ENCODE measurements around the gene IGFN1.
"Not testable (repeated sequence)": the region's sequence is repeated elsewhere in the genome, so short reads cannot be mapped to it uniquely, and the experiment has no call there.

The IGFN1 gene

DNA sequence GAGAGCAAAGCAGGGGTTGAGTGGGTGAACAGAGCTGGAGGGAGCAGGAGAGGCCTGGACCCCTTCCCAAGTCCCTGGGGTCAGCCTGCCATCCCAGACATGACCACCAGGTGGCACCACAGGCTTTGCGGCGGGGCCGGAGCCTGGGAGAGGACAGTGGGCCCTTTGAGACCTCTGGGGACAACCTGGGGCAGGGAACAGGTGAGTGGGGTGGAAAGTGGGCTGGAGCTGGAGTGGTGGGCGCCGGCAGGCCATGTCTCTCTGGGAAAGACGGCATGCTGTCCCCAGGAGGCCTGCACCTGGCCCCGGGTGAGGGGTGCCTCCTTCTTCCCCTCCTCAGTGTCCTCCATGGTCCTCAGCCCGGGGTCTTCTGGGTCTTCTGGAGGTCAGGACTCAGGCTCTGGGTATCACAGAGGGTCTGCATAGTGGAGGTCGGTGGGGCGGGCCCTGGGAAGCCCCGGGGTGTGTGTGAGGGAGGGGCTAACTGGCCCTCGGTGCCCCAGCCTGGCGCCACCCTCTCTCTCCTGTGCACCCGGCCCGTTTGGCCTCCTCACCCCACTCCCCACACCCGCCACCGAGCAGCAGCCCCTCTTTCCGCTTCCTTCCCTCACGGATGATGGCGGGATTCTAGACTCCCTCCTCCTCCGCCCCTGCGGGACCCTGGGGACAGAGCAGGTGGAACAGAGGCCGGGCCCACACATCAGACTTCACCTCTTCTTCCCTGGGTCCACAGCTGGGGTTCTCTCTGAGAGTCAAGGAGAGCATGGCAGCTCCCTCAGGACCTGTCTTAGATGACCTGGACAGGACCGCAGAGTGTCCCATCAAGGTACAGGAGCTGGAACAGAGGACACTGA lies 64.2 kb downstream of the IGFN1 start:
- no peaks in the 10 kb centered on the region for H3K36me3 ChIP-seq (ENCODE audit: insufficient read depth, low read length)
- peaks cover 25% of the 10 kb centered on the region for H3K27me3 ChIP-seq (ENCODE audit: insufficient read depth, low read length)
- no peak overlapping the region for H3K4me3 ChIP-seq (ENCODE audit: low read length)
- no peaks in the 10 kb centered on the region for H3K9me3 ChIP-seq (ENCODE audit: low read length)
- H2AFZ ChIP-seq (ENCODE audit: low read depth, low read length): no peak overlapping the region
- no peaks in the 10 kb centered on the region for H3K4me1 ChIP-seq (ENCODE audit: insufficient read depth, low read length)

DNA sequence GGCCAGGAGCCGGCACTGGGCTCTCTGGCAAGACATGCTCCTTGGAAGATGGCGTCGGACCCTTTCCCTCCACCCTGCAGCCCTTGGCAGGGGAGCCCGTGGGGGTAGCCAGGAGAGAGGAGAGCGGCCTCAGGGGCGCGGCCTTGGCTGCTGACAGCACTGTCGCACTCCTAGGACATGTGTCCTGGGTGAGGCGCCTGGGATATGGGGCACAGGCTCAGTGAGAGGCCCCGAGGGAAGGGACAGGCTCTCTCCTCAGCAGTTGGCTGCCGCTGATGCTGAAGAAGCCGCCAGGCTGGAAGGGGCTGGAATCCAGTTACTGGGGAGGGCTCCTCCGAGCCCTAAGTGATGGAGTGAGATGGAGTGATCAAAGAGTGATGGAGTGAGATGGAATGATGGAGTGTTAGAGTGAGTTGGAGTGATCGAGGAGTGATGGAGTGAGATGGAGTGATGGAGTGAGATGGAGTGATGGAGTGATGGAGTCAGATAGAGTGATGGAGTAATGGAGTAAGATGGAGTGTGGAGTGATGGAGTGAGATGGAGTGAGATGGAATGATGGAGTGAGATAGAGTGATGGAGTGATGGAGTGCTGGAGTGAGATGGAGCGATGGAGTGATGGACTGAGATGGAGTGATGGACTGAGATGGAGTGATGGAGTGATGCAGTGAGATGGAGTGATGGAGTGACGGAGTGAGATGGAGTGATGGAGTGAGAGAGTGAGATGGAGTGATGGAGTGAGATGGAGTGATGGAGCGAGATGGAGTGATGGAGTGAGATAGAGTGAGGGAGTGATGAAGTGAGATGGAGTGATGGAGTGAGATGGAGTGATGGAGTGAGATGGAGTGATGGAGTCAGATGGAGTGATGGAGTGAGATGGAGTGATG lies 65.1 kb downstream of the IGFN1 start:
- no peak overlapping the region for H3K4me3 ChIP-seq (ENCODE audit: low read length)
- H3K9me3 ChIP-seq (ENCODE audit: low read length): no peaks in the 10 kb centered on the region
- H3K4me1 ChIP-seq (ENCODE audit: insufficient read depth, low read length): no peaks in the 10 kb centered on the region
- H3K27me3 ChIP-seq (ENCODE audit: insufficient read depth, low read length): peaks cover 24% of the 10 kb centered on the region
- no peak overlapping the region for H2AFZ ChIP-seq (ENCODE audit: low read depth, low read length)
- no peaks in the 10 kb centered on the region for H3K36me3 ChIP-seq (ENCODE audit: insufficient read depth, low read length)

DNA sequence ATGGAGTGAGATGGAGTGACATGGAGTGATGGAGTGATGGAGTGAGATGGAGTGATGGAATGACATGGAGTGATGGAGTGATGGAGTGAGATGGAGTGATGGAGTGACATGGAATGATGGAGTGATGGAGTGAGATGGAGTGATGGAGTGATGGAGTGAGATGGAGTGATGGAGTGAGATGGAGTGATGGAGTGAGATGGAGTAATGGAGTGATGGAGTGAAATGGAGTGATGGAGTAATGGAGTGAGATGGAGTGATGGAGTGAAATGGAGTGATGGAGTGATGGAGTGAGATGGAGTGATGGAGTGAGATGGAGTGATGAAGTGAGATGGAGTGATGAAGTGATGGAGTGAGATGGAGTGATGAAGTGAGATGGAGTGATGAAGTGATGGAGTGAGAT lies 67.5 kb downstream of the IGFN1 start:
- H2AFZ ChIP-seq (ENCODE audit: low read depth, low read length); H3K4me3 ChIP-seq (ENCODE audit: low read length); H3K9me3 ChIP-seq (ENCODE audit: low read length); H3K36me3 ChIP-seq (ENCODE audit: insufficient read depth, low read length); H3K4me1 ChIP-seq (ENCODE audit: insufficient read depth, low read length): not testable (repeated sequence)
- peaks cover 15% of the 10 kb centered on the region for H3K27me3 ChIP-seq (ENCODE audit: insufficient read depth, low read length)

DNA sequence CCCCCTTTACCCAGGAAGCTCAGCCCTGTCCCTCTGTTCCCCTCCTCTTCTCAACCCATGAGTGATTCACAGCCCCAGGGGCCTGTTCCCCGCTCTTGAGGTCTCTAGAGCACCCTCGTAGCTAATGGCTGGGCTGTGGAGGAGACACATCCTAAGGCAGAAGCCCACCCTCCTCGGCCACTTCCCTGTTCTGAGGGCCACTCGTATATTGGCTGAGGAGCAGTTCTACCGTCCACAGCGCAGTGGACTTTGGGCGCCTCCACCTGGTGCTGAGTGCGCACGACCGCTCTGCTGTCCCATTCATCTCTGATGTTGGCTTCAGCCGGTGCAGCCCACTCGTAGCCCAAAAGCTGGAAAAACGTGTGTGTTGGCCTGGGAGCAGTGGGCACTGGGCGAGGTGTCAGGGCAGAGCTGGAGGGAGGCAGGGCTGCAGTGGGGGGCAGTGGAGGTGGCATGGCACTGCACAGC lies 68.2 kb downstream of the IGFN1 start:
- no peaks in the 10 kb centered on the region for H3K36me3 ChIP-seq (ENCODE audit: insufficient read depth, low read length)
- peaks cover 15% of the 10 kb centered on the region for H3K27me3 ChIP-seq (ENCODE audit: insufficient read depth, low read length)
- H2AFZ ChIP-seq (ENCODE audit: low read depth, low read length): no peak overlapping the region
- no peaks in the 10 kb centered on the region for H3K9me3 ChIP-seq (ENCODE audit: low read length)
- H3K4me3 ChIP-seq (ENCODE audit: low read length): no peak overlapping the region
- no peaks in the 10 kb centered on the region for H3K4me1 ChIP-seq (ENCODE audit: insufficient read depth, low read length)

DNA sequence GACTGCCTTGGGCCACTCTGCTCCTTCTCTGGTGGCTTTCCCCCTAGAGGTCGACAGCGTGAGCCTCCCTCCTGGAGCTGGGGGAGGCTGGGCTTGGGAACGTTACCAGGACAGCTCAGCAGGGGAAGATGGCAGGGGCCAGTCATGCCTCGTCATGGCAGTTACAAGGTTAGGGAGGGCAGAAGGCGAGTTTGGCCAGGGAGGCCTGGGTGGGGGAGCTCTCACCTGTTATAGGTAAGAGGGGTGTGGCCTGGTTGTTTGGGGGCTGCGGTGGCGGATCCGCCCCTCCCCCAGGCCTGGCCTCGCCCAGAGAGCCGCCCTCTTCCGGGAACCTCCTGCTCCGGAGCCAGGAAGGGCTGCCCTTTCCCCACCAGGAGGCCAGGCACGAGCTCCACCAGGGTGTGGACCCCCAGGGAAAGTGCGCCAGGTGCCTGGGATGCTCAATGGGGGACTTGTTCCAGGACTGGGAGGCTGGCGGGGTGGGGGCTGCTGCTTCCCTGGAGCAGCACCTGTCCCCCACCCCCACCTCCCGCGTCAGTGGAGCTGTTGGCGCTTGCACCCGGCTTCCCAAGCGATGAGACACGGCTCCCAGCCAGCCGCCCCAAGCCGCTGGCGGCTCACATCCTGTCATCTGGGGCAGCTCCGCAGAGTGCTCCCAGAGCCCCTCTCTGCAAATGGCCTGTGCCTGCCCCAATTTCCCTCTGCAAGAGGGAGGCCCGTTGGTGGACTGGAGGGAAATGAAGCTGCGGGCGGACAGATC lies 69.0 kb downstream of the IGFN1 start:
- H3K27me3 ChIP-seq (ENCODE audit: insufficient read depth, low read length): peaks cover 15% of the 10 kb centered on the region
- no peaks in the 10 kb centered on the region for H3K4me1 ChIP-seq (ENCODE audit: insufficient read depth, low read length)
- H3K4me3 ChIP-seq (ENCODE audit: low read length): no peak overlapping the region
- H3K9me3 ChIP-seq (ENCODE audit: low read length): no peaks in the 10 kb centered on the region
- no peak overlapping the region for H2AFZ ChIP-seq (ENCODE audit: low read depth, low read length)
- no peaks in the 10 kb centered on the region for H3K36me3 ChIP-seq (ENCODE audit: insufficient read depth, low read length)

DNA sequence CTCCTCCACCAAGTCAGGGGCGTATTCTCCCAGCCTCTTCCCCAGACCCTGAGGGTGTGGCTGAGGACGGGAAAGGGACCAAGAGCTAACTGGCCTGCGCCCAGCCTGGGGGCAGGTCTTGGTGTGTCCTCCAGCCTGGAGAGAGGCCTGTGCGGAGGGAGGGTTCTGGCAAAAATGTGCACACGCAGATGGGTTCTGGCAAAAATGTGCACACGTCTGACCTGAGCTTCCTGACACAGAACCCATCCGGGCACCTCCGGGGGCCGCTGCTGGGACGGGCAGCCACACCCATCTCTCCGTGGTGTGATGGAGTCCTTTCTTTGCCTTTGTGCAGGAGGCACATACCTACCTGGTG lies 69.6 kb downstream of the IGFN1 start:
- no peak overlapping the region for H3K4me3 ChIP-seq (ENCODE audit: low read length)
- no peaks in the 10 kb centered on the region for H3K4me1 ChIP-seq (ENCODE audit: insufficient read depth, low read length)
- no peaks in the 10 kb centered on the region for H3K36me3 ChIP-seq (ENCODE audit: insufficient read depth, low read length)
- H3K9me3 ChIP-seq (ENCODE audit: low read length): no peaks in the 10 kb centered on the region
- H3K27me3 ChIP-seq (ENCODE audit: insufficient read depth, low read length): peaks cover 15% of the 10 kb centered on the region
- H2AFZ ChIP-seq (ENCODE audit: low read depth, low read length): no peak overlapping the region

DNA sequence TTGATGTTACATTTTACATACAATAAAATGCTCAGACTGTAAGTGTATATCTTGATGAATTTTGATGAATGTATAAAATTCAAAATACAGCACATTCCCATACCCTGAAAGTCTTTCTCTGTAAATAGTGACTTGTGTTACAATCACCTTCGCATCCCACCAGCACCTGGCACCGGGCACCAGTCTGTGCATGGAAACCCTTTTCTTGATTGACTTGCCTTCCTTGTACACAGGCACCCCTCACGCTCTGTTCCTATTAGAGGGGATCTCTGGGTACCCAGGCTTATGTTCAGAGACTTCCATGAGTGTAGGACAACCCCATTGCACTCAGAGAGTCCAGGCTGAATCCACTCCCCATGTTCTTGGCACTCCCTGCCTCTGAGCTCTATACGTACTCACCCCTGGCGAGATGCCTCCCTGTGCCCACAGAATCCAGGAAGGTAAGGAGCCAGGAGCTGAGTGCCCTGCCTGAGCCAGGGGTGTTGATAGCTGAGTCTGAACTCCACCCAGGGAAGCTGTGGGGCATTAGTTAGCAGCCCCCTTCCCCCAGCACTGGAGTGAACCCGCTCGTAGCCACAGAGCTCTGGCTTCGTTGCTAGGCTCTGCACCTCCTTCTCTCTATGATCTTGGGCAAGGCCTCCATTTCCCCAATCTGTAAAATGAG lies 70.2 kb downstream of the IGFN1 start:
- no peaks in the 10 kb centered on the region for H3K36me3 ChIP-seq (ENCODE audit: insufficient read depth, low read length)
- H3K4me3 ChIP-seq (ENCODE audit: low read length): no peak overlapping the region
- no peak overlapping the region for H2AFZ ChIP-seq (ENCODE audit: low read depth, low read length)
- H3K9me3 ChIP-seq (ENCODE audit: low read length): no peaks in the 10 kb centered on the region
- H3K4me1 ChIP-seq (ENCODE audit: insufficient read depth, low read length): no peaks in the 10 kb centered on the region
- H3K27me3 ChIP-seq (ENCODE audit: insufficient read depth, low read length): peaks cover 17% of the 10 kb centered on the region

DNA sequence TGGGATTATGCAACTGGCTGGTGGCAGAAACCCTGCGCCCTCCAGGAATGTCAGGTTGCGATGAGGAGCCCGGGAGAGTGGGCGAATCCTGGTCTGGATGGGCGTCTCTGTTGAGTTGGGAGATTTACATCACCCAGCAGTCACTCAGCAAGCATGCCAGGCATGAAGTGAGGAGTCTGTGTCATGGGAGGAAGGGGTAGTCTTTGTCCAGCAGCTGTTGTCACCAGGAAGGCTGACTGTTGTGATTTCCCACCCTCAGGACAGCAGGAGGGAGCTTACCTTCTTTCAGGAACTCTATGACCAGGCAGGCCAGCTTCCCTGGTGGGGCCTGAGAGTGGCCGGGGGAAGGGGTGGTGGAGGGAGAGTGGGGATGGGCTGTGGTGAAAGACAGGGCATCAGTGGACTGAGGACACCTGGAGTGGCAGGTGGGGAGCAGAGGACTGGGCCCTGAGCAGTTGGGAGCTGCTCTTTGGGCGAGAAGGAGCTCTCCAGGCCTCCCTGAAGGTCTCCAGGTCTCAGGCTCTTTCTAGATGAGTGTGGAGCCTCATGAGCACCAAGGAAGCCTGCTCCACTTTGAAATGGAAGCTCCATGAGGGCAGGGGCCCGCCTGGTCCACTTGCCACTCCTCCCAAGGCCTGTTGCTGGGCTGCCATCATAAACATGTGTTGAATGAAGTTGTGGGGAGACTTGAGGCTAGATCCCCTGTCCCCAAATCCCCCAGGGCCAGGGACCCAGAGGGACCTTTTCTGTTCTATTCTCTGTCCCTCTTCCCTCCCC lies 71.3 kb downstream of the IGFN1 start:
- Histone ChIP-seq H3K27me3 (ENCODE audit: insufficient read depth, low read length) (peaks cover 18% of the 10 kb centered on the region), H3K4me1 (ENCODE audit: insufficient read depth, low read length) (no peaks in the 10 kb centered on the region), H3K4me3 (ENCODE audit: low read length) (no peak overlapping the region), H3K9me3 (ENCODE audit: low read length) (no peaks in the 10 kb centered on the region), H3K36me3 (ENCODE audit: insufficient read depth, low read length) (no peaks in the 10 kb centered on the region), H2AFZ (ENCODE audit: low read depth, low read length) (no peak overlapping the region)

DNA sequence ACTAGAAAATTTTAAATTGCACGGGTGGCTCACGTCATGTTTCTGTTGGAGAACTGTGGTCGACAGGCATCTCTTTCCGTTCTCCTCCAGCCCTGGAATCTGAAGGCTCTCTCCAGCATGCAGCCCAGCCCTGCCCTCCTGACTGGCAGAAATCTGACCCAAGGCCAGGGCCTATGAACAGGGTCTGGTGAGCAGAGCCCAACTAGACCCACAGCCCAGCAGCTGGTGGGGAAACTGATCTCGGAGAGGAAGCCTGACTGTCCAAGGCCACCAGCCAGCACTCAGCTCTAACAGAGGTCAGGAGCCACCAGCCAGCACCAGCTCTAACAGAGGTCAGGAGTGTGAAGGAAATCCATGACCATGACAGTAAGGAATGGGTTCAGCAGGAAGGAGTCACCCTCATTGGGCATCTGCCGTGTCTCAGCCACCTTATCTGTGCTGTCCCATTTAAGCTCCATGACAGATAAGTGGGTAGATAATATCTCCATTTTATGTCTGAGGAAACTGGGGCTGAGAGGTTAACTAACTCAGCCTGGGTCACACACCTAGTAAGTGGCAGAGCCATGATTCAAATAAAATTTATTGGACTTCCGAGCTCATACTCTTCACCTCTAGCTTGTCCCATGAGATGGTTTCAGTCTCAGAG lies 72.5 kb downstream of the IGFN1 start:
- Histone ChIP-seq H3K4me3 (ENCODE audit: low read length) (no peak overlapping the region), H3K9me3 (ENCODE audit: low read length) (no peaks in the 10 kb centered on the region), H3K4me1 (ENCODE audit: insufficient read depth, low read length) (no peaks in the 10 kb centered on the region), H2AFZ (ENCODE audit: low read depth, low read length) (no peak overlapping the region), H3K27me3 (ENCODE audit: insufficient read depth, low read length) (peaks cover 24% of the 10 kb centered on the region), H3K36me3 (ENCODE audit: insufficient read depth, low read length) (no peaks in the 10 kb centered on the region)

DNA sequence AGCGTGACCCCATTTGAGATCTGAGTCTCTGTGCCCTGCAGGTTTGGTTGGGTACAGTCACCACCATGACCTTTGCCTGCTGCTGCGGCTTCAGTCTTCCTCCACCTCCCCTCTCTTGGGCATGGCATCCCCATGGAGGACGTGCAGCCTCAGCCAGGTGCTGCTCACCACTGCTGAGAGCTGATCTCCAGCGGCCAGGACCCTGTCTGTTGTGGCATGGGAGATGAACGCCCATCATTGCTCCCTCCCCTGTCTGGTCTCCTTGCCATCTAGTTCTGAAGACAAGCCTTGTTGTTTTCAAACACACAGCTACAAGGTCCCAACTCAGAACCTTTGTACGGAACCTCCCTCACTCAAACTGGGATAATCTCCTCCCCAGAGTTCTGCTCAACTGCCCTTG lies 73.4 kb downstream of the IGFN1 start:
- Histone ChIP-seq H3K4me1 (ENCODE audit: insufficient read depth, low read length) (no peaks in the 10 kb centered on the region), H2AFZ (ENCODE audit: low read depth, low read length) (no peak overlapping the region), H3K4me3 (ENCODE audit: low read length) (no peak overlapping the region), H3K27me3 (ENCODE audit: insufficient read depth, low read length) (peaks cover 24% of the 10 kb centered on the region), H3K9me3 (ENCODE audit: low read length) (no peaks in the 10 kb centered on the region), H3K36me3 (ENCODE audit: insufficient read depth, low read length) (no peaks in the 10 kb centered on the region)

DNA sequence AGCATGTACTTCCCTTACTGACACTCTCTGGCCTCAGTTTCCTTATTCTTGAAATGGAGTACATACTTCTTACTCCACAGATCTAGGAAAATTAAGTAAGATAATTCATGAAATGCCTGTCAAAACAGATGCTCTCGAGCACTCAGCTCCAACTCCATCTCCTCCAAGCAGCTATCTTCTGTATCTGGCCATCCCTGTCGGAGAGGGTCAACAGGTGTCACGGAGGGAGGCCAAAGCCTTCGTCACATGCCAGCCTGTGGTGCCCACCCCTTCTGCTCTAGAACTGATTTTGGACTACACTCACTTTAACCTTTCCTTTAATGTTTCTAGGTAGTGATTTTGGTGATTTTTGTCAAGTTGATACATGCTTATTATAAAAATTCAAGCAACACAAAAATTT lies 73.9 kb downstream of the IGFN1 start:
- H3K27me3 ChIP-seq (ENCODE audit: insufficient read depth, low read length): peaks cover 24% of the 10 kb centered on the region
- no peaks in the 10 kb centered on the region for H3K36me3 ChIP-seq (ENCODE audit: insufficient read depth, low read length)
- H3K4me3 ChIP-seq (ENCODE audit: low read length): no peak overlapping the region
- no peak overlapping the region for H2AFZ ChIP-seq (ENCODE audit: low read depth, low read length)
- no peaks in the 10 kb centered on the region for H3K9me3 ChIP-seq (ENCODE audit: low read length)
- no peaks in the 10 kb centered on the region for H3K4me1 ChIP-seq (ENCODE audit: insufficient read depth, low read length)

DNA sequence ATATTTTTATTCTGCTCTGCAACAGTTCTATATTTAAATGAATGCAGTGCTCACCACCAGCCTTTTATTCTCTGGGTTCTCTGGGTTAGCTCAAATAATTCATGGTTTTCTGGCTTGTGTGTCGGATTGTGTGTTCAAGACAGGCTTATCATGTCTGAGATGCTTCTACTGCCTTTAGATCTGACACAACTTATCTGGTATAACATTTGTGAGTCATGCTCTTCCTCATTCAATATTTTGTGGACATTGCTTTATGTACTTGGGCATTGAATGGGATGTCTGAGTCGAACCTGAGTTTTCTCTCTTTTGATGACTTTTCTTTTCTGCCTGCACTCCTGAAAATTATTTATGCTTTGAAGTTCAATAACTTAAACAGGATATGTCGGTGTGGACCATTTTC lies 75.1 kb downstream of the IGFN1 start:
- Histone ChIP-seq H3K36me3 (ENCODE audit: insufficient read depth, low read length) (no peaks in the 10 kb centered on the region), H3K4me1 (ENCODE audit: insufficient read depth, low read length) (no peaks in the 10 kb centered on the region), H3K4me3 (ENCODE audit: low read length) (no peak overlapping the region), H3K9me3 (ENCODE audit: low read length) (no peaks in the 10 kb centered on the region), H2AFZ (ENCODE audit: low read depth, low read length) (no peak overlapping the region), H3K27me3 (ENCODE audit: insufficient read depth, low read length) (peaks cover 22% of the 10 kb centered on the region)
